K562 (cell line): ENCODE results near the gene PA2G4.

Source experiments
- ARID2 ChIP-seq: fragments of 450-650 bp; IDR thresholded peaks from 2 replicates; pipeline ENCODE4 v1.6.1; 2017; ENCODE audit warnings: antibody characterized with exemption, mild to moderate bottlenecking
- GATAD2A ChIP-seq: fragments of 450-650 bp; IDR thresholded peaks from 2 replicates; pipeline ENCODE4 v1.6.1; 2017
- JUN ChIP-seq, 2 experiments: sonication (generic) in 1 of 2; formaldehyde crosslinking in 1 of 2; IDR thresholded peaks; 2 replicates each; pipeline versions ENCODE4 v1.6.1 to v1.8.0; 2012 to 2022; ENCODE audit warnings: borderline replicate concordance in 2 of 2, mild to moderate bottlenecking in 2 of 2, improper control_type of control experiment in 1 of 2, low read depth in 1 of 2, low read length in 1 of 2, missing genetic modification reagents in 1 of 2
- JUNB ChIP-seq: fragments of 450-650 bp; formaldehyde crosslinking; conservative IDR thresholded peaks from 2 replicates; pipeline ENCODE4 v1.4.0; 2020; ENCODE audit warnings: mild to moderate bottlenecking
- KLF10 ChIP-seq: fragments of 250-450 bp; sonication (Bioruptor Pico); IDR thresholded peaks from 2 replicates; pipeline ENCODE4 v1.6.1; 2021; ENCODE audit warnings: matching md5 sums
- NFE2L1 ChIP-seq: fragments of 450-650 bp; IDR thresholded peaks from 2 replicates; pipeline ENCODE4 v1.6.1; 2016; ENCODE audit warnings: missing genetic modification characterization, low read depth, mild to moderate bottlenecking, missing compliant biosample characterization, moderate library complexity, borderline replicate concordance
- POU5F1 ChIP-seq: fragments of 150-350 bp; IDR thresholded peaks from 2 replicates; pipeline ENCODE4 v1.6.1; 2014; ENCODE audit warnings: borderline replicate concordance, low read length, low read depth, mild to moderate bottlenecking; ENCODE audit not compliant: partially characterized antibody
- PURB ChIP-seq: sonication (generic); formaldehyde crosslinking; IDR thresholded peaks from 2 replicates; pipeline ENCODE4 v1.9.0; 2021; ENCODE audit warnings: low read depth, mild to moderate bottlenecking, missing genetic modification reagents
- ZEB2 ChIP-seq: fragments of 450-650 bp; IDR thresholded peaks from 2 replicates; pipeline ENCODE4 v1.6.1; 2016
- TF ChIP-seq, protein P1 (sequence below), 3 experiments: IDR thresholded peaks in 2 of 3; conservative IDR thresholded peaks in 1 of 3; 2 replicates each; pipeline ENCODE4 v1.5.1; 2011 to 2012; ENCODE audit warnings: low read length in 3 of 3, mild to moderate bottlenecking in 3 of 3, control low read depth in 2 of 3, improper control_type of control experiment in 1 of 3, inconsistent platforms in 1 of 3, low read depth in 1 of 3, mixed read lengths in 1 of 3, moderate library complexity in 1 of 3; ENCODE audit not compliant: insufficient read depth in 2 of 3
- TF ChIP-seq, protein P2 (sequence below): fragments of 450-650 bp; conservative IDR thresholded peaks from 2 replicates; pipeline ENCODE4 v1.6.1; 2016; ENCODE audit warnings: missing genetic modification characterization, low read depth, mild to moderate bottlenecking, control low read depth, missing compliant biosample characterization
- TF ChIP-seq, protein P3 (sequence below), 2 experiments: fragments of 450-650 bp in 1 of 2; sonication (generic) in 1 of 2; formaldehyde crosslinking in 1 of 2; IDR thresholded peaks in 1 of 2; conservative IDR thresholded peaks in 1 of 2; 2 replicates each; pipeline versions ENCODE4 v1.6.1 to v1.8.1; 2016 to 2023; ENCODE audit warnings: mild to moderate bottlenecking in 2 of 2, moderate library complexity in 2 of 2, inconsistent platforms in 1 of 2, missing genetic modification reagents in 1 of 2
- TF ChIP-seq, protein P4 (sequence below): fragments of 450-650 bp; IDR thresholded peaks from 2 replicates; pipeline ENCODE4 v1.6.1; 2017; ENCODE audit warnings: antibody characterized with exemption

DNA sequence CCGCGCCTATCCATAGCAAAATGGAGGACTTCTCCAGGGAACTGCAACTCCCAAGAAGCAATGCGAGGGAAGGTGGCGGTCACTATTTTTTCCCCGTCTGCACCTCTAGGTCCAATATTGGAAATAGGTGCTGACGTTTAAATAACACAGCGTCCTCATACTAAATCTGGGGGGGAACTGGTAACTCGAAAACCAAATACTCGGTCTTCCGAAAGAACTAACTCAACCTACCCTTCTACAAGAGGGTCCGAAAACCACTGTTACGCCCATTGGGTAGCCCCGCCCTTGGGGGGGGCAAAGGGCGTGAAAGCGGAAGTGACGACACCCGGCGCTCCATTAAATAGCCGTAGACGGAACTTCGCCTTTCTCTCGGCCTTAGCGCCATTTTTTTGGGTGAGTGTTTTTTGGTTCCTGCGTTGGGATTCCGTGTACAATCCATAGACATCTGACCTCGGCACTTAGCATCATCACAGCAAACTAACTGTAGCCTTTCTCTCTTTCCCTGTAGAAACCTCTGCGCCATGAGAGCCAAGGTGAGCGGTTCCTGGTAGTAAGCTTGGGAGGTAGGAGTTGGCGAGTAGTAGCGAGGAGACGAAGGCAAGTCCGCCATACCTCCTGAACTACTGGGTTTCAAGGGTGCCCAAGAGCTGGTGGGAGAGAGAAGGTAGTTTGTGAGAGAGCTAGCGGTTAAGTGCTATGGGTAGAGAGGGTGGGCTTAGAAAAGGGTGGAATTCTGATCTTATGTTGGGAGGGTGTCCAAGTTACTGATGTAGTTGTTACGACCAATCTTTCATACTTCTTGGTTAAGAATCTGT lies 12.1 kb downstream of the PA2G4 start, which contains the start of gene RPL41:
- TF ChIP-seq ZEB2 = no peak; the same call in none of the 2 replicates
- no peak for TF ChIP-seq POU5F1
- TF ChIP-seq, protein P1, sequence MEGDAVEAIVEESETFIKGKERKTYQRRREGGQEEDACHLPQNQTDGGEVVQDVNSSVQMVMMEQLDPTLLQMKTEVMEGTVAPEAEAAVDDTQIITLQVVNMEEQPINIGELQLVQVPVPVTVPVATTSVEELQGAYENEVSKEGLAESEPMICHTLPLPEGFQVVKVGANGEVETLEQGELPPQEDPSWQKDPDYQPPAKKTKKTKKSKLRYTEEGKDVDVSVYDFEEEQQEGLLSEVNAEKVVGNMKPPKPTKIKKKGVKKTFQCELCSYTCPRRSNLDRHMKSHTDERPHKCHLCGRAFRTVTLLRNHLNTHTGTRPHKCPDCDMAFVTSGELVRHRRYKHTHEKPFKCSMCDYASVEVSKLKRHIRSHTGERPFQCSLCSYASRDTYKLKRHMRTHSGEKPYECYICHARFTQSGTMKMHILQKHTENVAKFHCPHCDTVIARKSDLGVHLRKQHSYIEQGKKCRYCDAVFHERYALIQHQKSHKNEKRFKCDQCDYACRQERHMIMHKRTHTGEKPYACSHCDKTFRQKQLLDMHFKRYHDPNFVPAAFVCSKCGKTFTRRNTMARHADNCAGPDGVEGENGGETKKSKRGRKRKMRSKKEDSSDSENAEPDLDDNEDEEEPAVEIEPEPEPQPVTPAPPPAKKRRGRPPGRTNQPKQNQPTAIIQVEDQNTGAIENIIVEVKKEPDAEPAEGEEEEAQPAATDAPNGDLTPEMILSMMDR (IDR thresholded peaks at IDR 0.05 in 2 of 3, conservative IDR thresholded peaks at IDR 0.05 in 1 of 3; ENCODE audit: insufficient read depth in 2 of 3, low read depth in 1 of 3, low read length in 3 of 3) = no peak; a peak in 1 of 6 replicates
- TF ChIP-seq, protein P2, sequence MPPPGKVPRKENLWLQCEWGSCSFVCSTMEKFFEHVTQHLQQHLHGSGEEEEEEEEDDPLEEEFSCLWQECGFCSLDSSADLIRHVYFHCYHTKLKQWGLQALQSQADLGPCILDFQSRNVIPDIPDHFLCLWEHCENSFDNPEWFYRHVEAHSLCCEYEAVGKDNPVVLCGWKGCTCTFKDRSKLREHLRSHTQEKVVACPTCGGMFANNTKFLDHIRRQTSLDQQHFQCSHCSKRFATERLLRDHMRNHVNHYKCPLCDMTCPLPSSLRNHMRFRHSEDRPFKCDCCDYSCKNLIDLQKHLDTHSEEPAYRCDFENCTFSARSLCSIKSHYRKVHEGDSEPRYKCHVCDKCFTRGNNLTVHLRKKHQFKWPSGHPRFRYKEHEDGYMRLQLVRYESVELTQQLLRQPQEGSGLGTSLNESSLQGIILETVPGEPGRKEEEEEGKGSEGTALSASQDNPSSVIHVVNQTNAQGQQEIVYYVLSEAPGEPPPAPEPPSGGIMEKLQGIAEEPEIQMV (tag) = no peak
- TF ChIP-seq ARID2 = no peak; the same call in 1 of the 2 replicates
- no peak for TF ChIP-seq PURB (CRISPR knock-in tag)
- no peak for TF ChIP-seq NFE2L1 (tag)
- TF ChIP-seq JUNB (CRISPR knock-in tag) = no peak
- peak; percentile 70 for TF ChIP-seq JUN (IDR thresholded peaks at IDR 0.05; ENCODE audit: borderline replicate concordance, low read depth, low read length)
- TF ChIP-seq JUN (CRISPR knock-in tag; IDR thresholded peaks at IDR 0.05; ENCODE audit: borderline replicate concordance) = no peak
- TF ChIP-seq KLF10 (CRISPR knock-in tag) = no peak
- TF ChIP-seq, protein P3, sequence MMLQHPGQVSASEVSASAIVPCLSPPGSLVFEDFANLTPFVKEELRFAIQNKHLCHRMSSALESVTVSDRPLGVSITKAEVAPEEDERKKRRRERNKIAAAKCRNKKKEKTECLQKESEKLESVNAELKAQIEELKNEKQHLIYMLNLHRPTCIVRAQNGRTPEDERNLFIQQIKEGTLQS (IDR thresholded peaks at IDR 0.05) = peak; percentile 71
- TF ChIP-seq, protein P3 (CRISPR knock-in tag; conservative IDR thresholded peaks at IDR 0.05) = peak; percentile 90
- TF ChIP-seq, protein P4, sequence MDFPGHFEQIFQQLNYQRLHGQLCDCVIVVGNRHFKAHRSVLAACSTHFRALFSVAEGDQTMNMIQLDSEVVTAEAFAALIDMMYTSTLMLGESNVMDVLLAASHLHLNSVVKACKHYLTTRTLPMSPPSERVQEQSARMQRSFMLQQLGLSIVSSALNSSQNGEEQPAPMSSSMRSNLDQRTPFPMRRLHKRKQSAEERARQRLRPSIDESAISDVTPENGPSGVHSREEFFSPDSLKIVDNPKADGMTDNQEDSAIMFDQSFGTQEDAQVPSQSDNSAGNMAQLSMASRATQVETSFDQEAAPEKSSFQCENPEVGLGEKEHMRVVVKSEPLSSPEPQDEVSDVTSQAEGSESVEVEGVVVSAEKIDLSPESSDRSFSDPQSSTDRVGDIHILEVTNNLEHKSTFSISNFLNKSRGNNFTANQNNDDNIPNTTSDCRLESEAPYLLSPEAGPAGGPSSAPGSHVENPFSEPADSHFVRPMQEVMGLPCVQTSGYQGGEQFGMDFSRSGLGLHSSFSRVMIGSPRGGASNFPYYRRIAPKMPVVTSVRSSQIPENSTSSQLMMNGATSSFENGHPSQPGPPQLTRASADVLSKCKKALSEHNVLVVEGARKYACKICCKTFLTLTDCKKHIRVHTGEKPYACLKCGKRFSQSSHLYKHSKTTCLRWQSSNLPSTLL = no peak; the same call in 1 of the 2 replicates
- TF ChIP-seq GATAD2A = no peak
